Measurements from ENCODE around the gene RAB4B. TPM values are rescaled to one million over a fixed set of nuclear protein-coding genes. Genes with fewer than 3 reads are reported as not detected.
A peak's percentile ranks its signal among the peaks of the same experiment; 100 is the strongest.
"Not testable (repeated sequence)": the region's sequence is repeated elsewhere in the genome, so short reads cannot be mapped to it uniquely, and the experiment has no call there.

The RAB4B gene
- 16.5 and 25.4 TPM in 2 replicates for polyA plus RNA-seq (2011; rRNA removed)
- 6.4 and 10.0 TPM in 2 replicates for polyA minus RNA-seq (2011; rRNA and poly(A)+ RNA removed)

GRCh38 chr19:40777937-40778705, at the start of gene RAB4B:
Gene RAB4B (plus strand): TSS chr19:40778247. CDS start chr19:40778376, 129 bp downstream.
- ChIA-PET CTCF (interaction anchor here (0.7 to 3.8 kb wide), 8 partner anchors 18 to 116 kb away, joined by 3 to 22 read pairs (median 4); partner anchors contain the start of genes COQ8B, EGLN2 and ITPKC), POLR2A (interaction anchor here (0.5 to 1.7 kb wide), 9 partner anchors 19 to 499 kb away, joined by 3 to 31 read pairs (median 6); partner anchors contain the start of genes ACTMAP and EGLN2)
- Histone ChIP-seq H3K27me3 (ENCODE audit: control insufficient read depth, insufficient read depth, low read length) (no peaks in the 10 kb centered on the region), H3K36me3 (ENCODE audit: control insufficient read depth, insufficient read depth, low read length) (peaks cover 3% of the 10 kb centered on the region; the same call in 1 of the 2 replicates), H3K4me3 (ENCODE audit: low read depth, low read length) (peak within 1 kb of the TSS; percentile 83)
- peak; percentile 98 for DNase-seq (ENCODE audit: low read depth)
- no peak for TF ChIP-seq CTCF (IDR thresholded peaks at IDR 0.05; ENCODE audit: insufficient read depth, low read depth, low read length)

- H3K27me3 ChIP-seq (ENCODE audit: control insufficient read depth, insufficient read depth, low read length); DNase-seq (ENCODE audit: low read depth); H3K4me3 ChIP-seq (ENCODE audit: low read depth, low read length); POLR2A ChIA-PET: not testable (repeated sequence)
- CTCF ChIA-PET: interaction anchor here (0.9 to 1.8 kb wide), 3 partner anchors 13 to 95 kb away, joined by 3 to 4 read pairs (median 4); no protein-coding TSS in a partner anchor
- H3K36me3 ChIP-seq (ENCODE audit: control insufficient read depth, insufficient read depth, low read length): peaks cover 33% of the 10 kb centered on the region
Observed at GRCh38 chr19:40730065-40730464, 48.0 kb upstream of the RAB4B start.

- H3K27me3 ChIP-seq (ENCODE audit: control insufficient read depth, insufficient read depth, low read length); DNase-seq (ENCODE audit: low read depth); POLR2A ChIA-PET; H3K4me3 ChIP-seq (ENCODE audit: low read depth, low read length): not testable (repeated sequence)
- CTCF ChIA-PET: interaction anchor here (2.4 kb wide), 1 partner anchor 12 kb away, joined by 7 read pairs; no protein-coding TSS in a partner anchor
- peaks cover 41% of the 10 kb centered on the region for H3K36me3 ChIP-seq (ENCODE audit: control insufficient read depth, insufficient read depth, low read length)
Observed at GRCh38 chr19:40732304-40732703, 45.7 kb upstream of the RAB4B start.

GRCh38 chr19:40733149-40733548, 44.9 kb upstream of the RAB4B start:
- Histone ChIP-seq H3K36me3 (ENCODE audit: control insufficient read depth, insufficient read depth, low read length) (peaks cover 39% of the 10 kb centered on the region), H3K27me3 (ENCODE audit: control insufficient read depth, insufficient read depth, low read length) (no peaks in the 10 kb centered on the region), H3K4me3 (ENCODE audit: low read depth, low read length) (no peak overlapping the region)
- ChIA-PET POLR2A (no interaction called here), CTCF (interaction anchor here (2.4 kb wide), 1 partner anchor 11 kb away, joined by 7 read pairs; no protein-coding TSS in a partner anchor)
- no peak for TF ChIP-seq CTCF (IDR thresholded peaks at IDR 0.05; ENCODE audit: insufficient read depth, low read depth, low read length)
- DNase-seq (ENCODE audit: low read depth): no peak

- no peak for DNase-seq (ENCODE audit: low read depth)
- ChIA-PET POLR2A (no interaction called here), CTCF (interaction anchor here (1.2 kb wide), 1 partner anchor 72 kb away, joined by 3 read pairs; no protein-coding TSS in a partner anchor)
- no peak for TF ChIP-seq CTCF (IDR thresholded peaks at IDR 0.05; ENCODE audit: insufficient read depth, low read depth, low read length)
- Histone ChIP-seq H3K27me3 (ENCODE audit: control insufficient read depth, insufficient read depth, low read length) (no peaks in the 10 kb centered on the region), H3K4me3 (ENCODE audit: low read depth, low read length) (no peak overlapping the region), H3K36me3 (ENCODE audit: control insufficient read depth, insufficient read depth, low read length) (peaks cover 41% of the 10 kb centered on the region)
Observed at GRCh38 chr19:40735013-40735771, 42.9 kb upstream of the RAB4B start.

- DNase-seq (ENCODE audit: low read depth): no peak
- ChIA-PET POLR2A (no interaction called here), CTCF (no interaction called here)
- Histone ChIP-seq H3K4me3 (ENCODE audit: low read depth, low read length) (no peak overlapping the region), H3K27me3 (ENCODE audit: control insufficient read depth, insufficient read depth, low read length) (no peaks in the 10 kb centered on the region), H3K36me3 (ENCODE audit: control insufficient read depth, insufficient read depth, low read length) (peaks cover 35% of the 10 kb centered on the region)
- no peak for TF ChIP-seq CTCF (IDR thresholded peaks at IDR 0.05; ENCODE audit: insufficient read depth, low read depth, low read length)
Observed at GRCh38 chr19:40736661-40737060, 41.4 kb upstream of the RAB4B start.
